PC-3 (cell line): ENCODE results near the gene SPACA9.

ENCODE experiments used
- CTCF ChIP-seq: fragments of 300-600 bp; sonication (generic); conservative IDR thresholded peaks from 2 replicates; pipeline ENCODE4 v1.5.1; 2017; ENCODE audit warnings: antibody characterized with exemption, low read depth, mild to moderate bottlenecking, low read length
- EZH2 ChIP-seq: fragments of 300-600 bp; sonication (generic); IDR thresholded peaks from one replicate; pipeline ENCODE4 v1.6.1; 2017; ENCODE audit warnings: antibody characterized with exemption, mild to moderate bottlenecking, low read length; ENCODE audit not compliant: unreplicated experiment

- TF ChIP-seq CTCF, result no peak
- TF ChIP-seq EZH2, result no peak
Measured at GRCh38 chr9:132937463-132937901, 58.8 kb downstream of the SPACA9 start.
